Natural killer cell (primary cell): ENCODE results near the gene FNTB. TPM values are rescaled to one million over a fixed set of nuclear protein-coding genes. Genes with fewer than 3 reads are reported as not detected.

Source experiments
- ATAC-seq, 3 donors: fragments of 150-1000 bp in 2 of 3; fragments of 200-7000 bp in 1 of 3; cut with Tn5 transposase; 1 replicate in 1 of 3; 2 replicates in 2 of 3; pipeline ENCODE4 v1.10.0; 2021; ENCODE audit warnings: mild to moderate bottlenecking in 2 of 3, moderate library complexity in 2 of 3
- DNase-seq, 2 donors: peaks; one replicate each; pipeline versions ENCODE4 v3.0.0 to v3.0.0-alpha.2; 2013 to 2021; ENCODE audit warnings: mixed read lengths in 1 of 2
- H3K27ac ChIP-seq: one replicate; pipeline ENCODE4 v1.5.1; 2013; ENCODE audit warnings: mild to moderate bottlenecking, low read length
- H3K27me3 ChIP-seq: one replicate; pipeline ENCODE4 v1.6.1; 2013; ENCODE audit warnings: low read length; ENCODE audit not compliant: control insufficient read depth, insufficient read depth
- H3K36me3 ChIP-seq: one replicate; pipeline ENCODE4 v1.6.1; 2013; ENCODE audit warnings: low read length; ENCODE audit not compliant: control insufficient read depth, insufficient read depth
- H3K4me1 ChIP-seq: one replicate; pipeline ENCODE4 v1.6.1; 2013; ENCODE audit warnings: low read length; ENCODE audit not compliant: control insufficient read depth, insufficient read depth
- H3K4me3 ChIP-seq: one replicate; pipeline ENCODE4 v1.5.1; 2013; ENCODE audit warnings: low read length
- H3K9me3 ChIP-seq: one replicate; pipeline ENCODE4 v1.6.1; 2013; ENCODE audit warnings: low read length; ENCODE audit not compliant: control insufficient read depth, insufficient read depth
- H3K27ac Mint-ChIP-seq, 2 donors: one replicate each; pipeline ENCODE4 v1.8.0; 2022; ENCODE audit warnings: mild to moderate bottlenecking in 2 of 2, mixed read lengths in 2 of 2, moderate library complexity in 1 of 2
- H3K27me3 Mint-ChIP-seq, 2 donors: one replicate each; pipeline ENCODE4 v1.8.0; 2022; ENCODE audit warnings: low read depth in 2 of 2, mixed read lengths in 2 of 2
- H3K36me3 Mint-ChIP-seq: one replicate; pipeline ENCODE4 v1.8.0; 2022; ENCODE audit warnings: mixed read lengths
- H3K4me1 Mint-ChIP-seq, 2 donors: one replicate each; pipeline ENCODE4 v1.8.0; 2022; ENCODE audit warnings: mixed read lengths in 2 of 2
- H3K4me3 Mint-ChIP-seq: one replicate; pipeline ENCODE4 v1.8.0; 2022; ENCODE audit warnings: mild to moderate bottlenecking, moderate library complexity, mixed read lengths
- H3K9me3 Mint-ChIP-seq, 2 donors: one replicate each; pipeline ENCODE4 v1.8.0; 2022; ENCODE audit warnings: mixed read lengths in 2 of 2
- CTCF ChIP-seq: fragments of 200-600 bp; IDR thresholded peaks from one replicate; pipeline ENCODE4 v1.8.0; 2022; ENCODE audit warnings: antibody characterized with exemption
- WGBS: methylation state at CpG from one replicate; pipeline ENCODE4 v1.1.7; 2013; ENCODE audit warnings: missing lambda C conversion rate; ENCODE audit not compliant: insufficient coverage; 5-methylcytosine and 5-hydroxymethylcytosine counted together
- intact Hi-C: fragments of 100-400 bp; cut with micrococcal nuclease; formaldehyde crosslinking; loops from one replicate; pipeline ENCODE4 v1.14.2; 2022
- total RNA-seq, 4 donors: library from RNA; stranded (reverse); fragments of 120-200 nt in 1 of 4; gene quantifications; one replicate each; pipeline versions ENCODE4 v1.2.3 to v1.2.4, GENCODE V29; 2013 to 2022

FNTB gene
- total RNA-seq, 3 donors from 2014 or later (not counting 1 experiment from before 2014, with no cell fraction given), result 4.0 to 8.7 (median 8.4) TPM

- TF ChIP-seq CTCF, result no peak
- H3K27me3 ChIP-seq, result peaks cover 7% of the 10 kb centered on the region
- H3K27me3 Mint-ChIP-seq, result peaks cover 15 to 16% of the 10 kb centered on the region in 2 donors
- H3K4me1 ChIP-seq, result peaks cover 9% of the 10 kb centered on the region
- peaks cover 7 to 14% of the 10 kb centered on the region in 2 donors for H3K4me1 Mint-ChIP-seq
- DNase-seq (no peak), ATAC-seq (no peak)
- H3K36me3 Mint-ChIP-seq, result no peaks in the 10 kb centered on the region
- intact Hi-C loops, result no loop called here
- no peak overlapping the region for H3K27ac ChIP-seq
- no peak overlapping the region for H3K27ac Mint-ChIP-seq
- no peak overlapping the region for H3K4me3 Mint-ChIP-seq
- no peaks in the 10 kb centered on the region for H3K9me3 ChIP-seq
- 93% methylated on average over 3 of the region's 4 CpGs for WGBS
- H3K4me3 ChIP-seq, result no peak overlapping the region
- H3K9me3 Mint-ChIP-seq, result no peaks in the 10 kb centered on the region
- no peaks in the 10 kb centered on the region for H3K36me3 ChIP-seq
Observed at GRCh38 chr14:65106316-65106715, 119.6 kb downstream of the FNTB start.

GRCh38 chr14:65106736-65107135 lies 120.0 kb downstream of the FNTB start:
- Mint-ChIP-seq H3K4me3 (no peak overlapping the region), H3K27me3 (peaks cover 15 to 16% of the 10 kb centered on the region in 2 donors), H3K4me1 (peaks cover 5 to 13% of the 10 kb centered on the region in 2 donors), H3K36me3 (no peaks in the 10 kb centered on the region), H3K27ac (no peak overlapping the region), H3K9me3 (no peaks in the 10 kb centered on the region)
- peaks cover 8% of the 10 kb centered on the region for H3K4me1 ChIP-seq
- DNase-seq (no peak), ATAC-seq (no peak)
- H3K36me3 ChIP-seq, result no peaks in the 10 kb centered on the region
- intact Hi-C loops, result no loop called here
- H3K9me3 ChIP-seq, result no peaks in the 10 kb centered on the region
- no peak for TF ChIP-seq CTCF
- H3K27ac ChIP-seq, result no peak overlapping the region
- peaks cover 7% of the 10 kb centered on the region for H3K27me3 ChIP-seq
- 37% methylated on average over 1 of the region's 1 CpG for WGBS
- no peak overlapping the region for H3K4me3 ChIP-seq

GRCh38 chr14:65107200-65107599 lies 120.5 kb downstream of the FNTB start:
- peaks cover 15 to 16% of the 10 kb centered on the region in 2 donors for H3K27me3 Mint-ChIP-seq
- no peak overlapping the region for H3K4me3 Mint-ChIP-seq
- peaks cover 4 to 11% of the 10 kb centered on the region in 2 donors for H3K4me1 Mint-ChIP-seq
- WGBS, result no CpG with 5 or more reads among the region's 1 CpG
- intact Hi-C loops, result no loop called here
- TF ChIP-seq CTCF, result no peak
- H3K4me3 ChIP-seq, result no peak overlapping the region
- H3K27ac ChIP-seq, result no peak overlapping the region
- peaks cover 7% of the 10 kb centered on the region for H3K27me3 ChIP-seq
- no peak overlapping the region for H3K27ac Mint-ChIP-seq
- no peak for DNase-seq
- ATAC-seq, result no peak
- H3K36me3 Mint-ChIP-seq, result no peaks in the 10 kb centered on the region
- H3K36me3 ChIP-seq, result no peaks in the 10 kb centered on the region
- H3K9me3 Mint-ChIP-seq, result no peaks in the 10 kb centered on the region
- peaks cover 8% of the 10 kb centered on the region for H3K4me1 ChIP-seq
- no peaks in the 10 kb centered on the region for H3K9me3 ChIP-seq

GRCh38 chr14:65109357-65109756 lies 122.7 kb downstream of the FNTB start:
- Mint-ChIP-seq H3K27ac (no peak overlapping the region), H3K4me1 (no peaks in the 10 kb centered on the region)
- ATAC-seq, result no peak

More at GRCh38 chr14:65109357-65109756, 122.7 kb downstream of the FNTB start:
- no peak overlapping the region for H3K27ac ChIP-seq
- no peak for TF ChIP-seq CTCF
- intact Hi-C loops, result no loop called here
- H3K36me3 ChIP-seq, result no peaks in the 10 kb centered on the region
- H3K4me1 ChIP-seq, result no peaks in the 10 kb centered on the region
- Mint-ChIP-seq H3K4me3 (no peak overlapping the region), H3K36me3 (no peaks in the 10 kb centered on the region), H3K27me3 (peaks cover 12 to 15% of the 10 kb centered on the region in 2 donors), H3K9me3 (no peaks in the 10 kb centered on the region)
- H3K4me3 ChIP-seq, result no peak overlapping the region
- 90% methylated on average over 4 of the region's 4 CpGs for WGBS
- no peaks in the 10 kb centered on the region for H3K27me3 ChIP-seq
- no peak for DNase-seq
- no peaks in the 10 kb centered on the region for H3K9me3 ChIP-seq
